Measurements from ENCODE around the gene TAS2R13.

The TAS2R13 gene

GRCh38 chr12:10909462-10909861 is at the start of gene TAS2R13:
Gene TAS2R13, minus strand, starts transcription at chr12:10909562. Its CDS starts 264 bp downstream, at chr12:10909298.
- DNase-seq: no peak

GRCh38 chr12:10957741-10958140 is 48.4 kb upstream of the TAS2R13 start:
- DNase-seq: no peak

GRCh38 chr12:10956085-10956484 is 46.7 kb upstream of the TAS2R13 start:
- no peak for DNase-seq

GRCh38 chr12:10952645-10953044 is 43.3 kb upstream of the TAS2R13 start:
- DNase-seq: no peak

GRCh38 chr12:10943167-10943566 is 33.8 kb upstream of the TAS2R13 start:
- DNase-seq: no peak

- no peak for DNase-seq
Measured at GRCh38 chr12:10941916-10942607, 32.7 kb upstream of the TAS2R13 start.

- DNase-seq: no peak
Measured at GRCh38 chr12:10941369-10941768, 32.0 kb upstream of the TAS2R13 start.

- no peak for DNase-seq
Measured at GRCh38 chr12:10940389-10940788, 31.0 kb upstream of the TAS2R13 start.

GRCh38 chr12:10939163-10939562 is 29.8 kb upstream of the TAS2R13 start, which contains the start of gene TAS2R14:
Gene TAS2R14, minus strand, starts transcription at chr12:10939263. Its CDS starts 56 bp downstream, at chr12:10939207.
- no peak for DNase-seq

GRCh38 chr12:10936506-10936905 is 27.1 kb upstream of the TAS2R13 start:
- DNase-seq: no peak

GRCh38 chr12:10928746-10929286 is 19.5 kb upstream of the TAS2R13 start, which contains the start of gene PRH2:
Gene PRH2, plus strand, starts transcription at chr12:10929236. Its CDS starts 38 bp downstream, at chr12:10929274.
- no peak for DNase-seq

- no peak for DNase-seq
Measured at GRCh38 chr12:10926269-10926668, 16.9 kb upstream of the TAS2R13 start.

GRCh38 chr12:10919809-10920208 is 10.4 kb upstream of the TAS2R13 start:
- no peak for DNase-seq

- no peak for DNase-seq
Measured at GRCh38 chr12:10910380-10910779, 1.0 kb upstream of the TAS2R13 start.

GRCh38 chr12:10904686-10905085 is 4.7 kb downstream of the TAS2R13 start:
- no peak for DNase-seq

GRCh38 chr12:10901427-10901826 is 7.9 kb downstream of the TAS2R13 start:
- DNase-seq: no peak

GRCh38 chr12:10900972-10901371 is 8.4 kb downstream of the TAS2R13 start:
- no peak for DNase-seq

- DNase-seq: no peak
Measured at GRCh38 chr12:10900530-10900929, 8.8 kb downstream of the TAS2R13 start.

- DNase-seq: no peak
Measured at GRCh38 chr12:10896854-10897253, 12.5 kb downstream of the TAS2R13 start.

GRCh38 chr12:10891937-10892336 is 17.4 kb downstream of the TAS2R13 start:
- DNase-seq: no peak

GRCh38 chr12:10889226-10889625 is 20.1 kb downstream of the TAS2R13 start:
- no peak for DNase-seq

- DNase-seq: no peak
Measured at GRCh38 chr12:10884086-10884725, 25.2 kb downstream of the TAS2R13 start, which contains the start of gene PRH1. Gene PRH1, minus strand, starts transcription at chr12:10884255. Its CDS starts 38 bp downstream, at chr12:10884217.

- no peak for DNase-seq
Measured at GRCh38 chr12:10873378-10873777, 36.0 kb downstream of the TAS2R13 start.

- DNase-seq: no peak
Measured at GRCh38 chr12:10867381-10867780, 42.0 kb downstream of the TAS2R13 start.

Measured in NCI-H1092 treated with DMSO at 0.1 percent for 48 hours (cell line).